Mesendoderm (in vitro differentiated cells): ENCODE data around the gene ARF3.

ENCODE experiments used
- DNase-seq: peaks from one replicate; pipeline ENCODE4 v3.0.0; 2013
- H2AK5ac ChIP-seq: 2 replicates; pipeline ENCODE4 v1.6.1; 2013; ENCODE audit warnings: low read length, inconsistent platforms
- H2BK120ac ChIP-seq: 2 replicates; pipeline ENCODE4 v1.6.1; 2013; ENCODE audit warnings: low read depth, mild to moderate bottlenecking, low read length, moderate library complexity, mixed read lengths
- H2BK15ac ChIP-seq: replicated peaks from 2 replicates; pipeline ENCODE4 v1.6.1; 2013; ENCODE audit warnings: low read depth, mild to moderate bottlenecking, moderate library complexity
- H2BK5ac ChIP-seq: 2 replicates; pipeline ENCODE4 v1.6.1; 2013; ENCODE audit warnings: low read length, inconsistent platforms
- H3K18ac ChIP-seq: 2 replicates; pipeline ENCODE4 v1.6.1; 2013; ENCODE audit warnings: mild to moderate bottlenecking, low read length, mixed read lengths
- H3K23ac ChIP-seq: one replicate; pipeline ENCODE4 v1.6.1; 2013; ENCODE audit warnings: low read length
- H3K27ac ChIP-seq: 2 replicates; pipeline ENCODE4 v1.5.1; 2013; ENCODE audit warnings: low read depth, mild to moderate bottlenecking, inconsistent platforms, low read length, moderate library complexity
- H3K27me3 ChIP-seq: 2 replicates; pipeline ENCODE4 v1.6.1; 2013; ENCODE audit warnings: low read length, control low read depth, mild to moderate bottlenecking, inconsistent platforms; ENCODE audit not compliant: insufficient read depth, poor library complexity
- H3K36me3 ChIP-seq: 2 replicates; pipeline ENCODE4 v1.6.1; 2013; ENCODE audit warnings: low read length, inconsistent platforms; ENCODE audit not compliant: control insufficient read depth, insufficient read depth
- H3K4ac ChIP-seq: one replicate; pipeline ENCODE4 v1.6.1; 2013; ENCODE audit warnings: low read depth, mild to moderate bottlenecking, low read length, moderate library complexity
- H3K4me1 ChIP-seq: 2 replicates; pipeline ENCODE4 v1.6.1; 2013; ENCODE audit warnings: low read depth, low read length, inconsistent platforms; ENCODE audit not compliant: control insufficient read depth
- H3K4me2 ChIP-seq: 2 replicates; pipeline ENCODE4 v1.6.1; 2013; ENCODE audit warnings: low read length
- H3K4me3 ChIP-seq: 2 replicates; pipeline ENCODE4 v1.5.1; 2013; ENCODE audit warnings: mild to moderate bottlenecking, low read length
- H3K56ac ChIP-seq: one replicate; pipeline ENCODE4 v1.6.1; 2013; ENCODE audit warnings: low read length
- H3K79me1 ChIP-seq: 2 replicates; pipeline ENCODE4 v1.6.1; 2013; ENCODE audit warnings: low read length, inconsistent platforms
- H3K79me2 ChIP-seq: 2 replicates; pipeline ENCODE4 v1.6.1; 2013; ENCODE audit warnings: mild to moderate bottlenecking, low read length; ENCODE audit not compliant: control insufficient read depth, insufficient read depth
- H3K9ac ChIP-seq: 2 replicates; pipeline ENCODE4 v1.6.1; 2013; ENCODE audit warnings: low read length, inconsistent platforms
- H4K5ac ChIP-seq: one replicate; pipeline ENCODE4 v1.6.1; 2013; ENCODE audit warnings: low read length
- H4K8ac ChIP-seq: one replicate; pipeline ENCODE4 v1.6.1; 2013; ENCODE audit warnings: low read depth, mild to moderate bottlenecking, control low read depth, low read length, moderate library complexity
- WGBS: extraction: QIAGEN DNeasy Blood & Tissue Kit; methylation state at CpG from one replicate; pipeline ENCODE4 v1.1.7; 2013; ENCODE audit warnings: low lambda C conversion rate, missing lambda C conversion rate; ENCODE audit not compliant: insufficient coverage; ENCODE audit errors: extremely low coverage; 5-methylcytosine and 5-hydroxymethylcytosine counted together

ARF3 gene

DNA sequence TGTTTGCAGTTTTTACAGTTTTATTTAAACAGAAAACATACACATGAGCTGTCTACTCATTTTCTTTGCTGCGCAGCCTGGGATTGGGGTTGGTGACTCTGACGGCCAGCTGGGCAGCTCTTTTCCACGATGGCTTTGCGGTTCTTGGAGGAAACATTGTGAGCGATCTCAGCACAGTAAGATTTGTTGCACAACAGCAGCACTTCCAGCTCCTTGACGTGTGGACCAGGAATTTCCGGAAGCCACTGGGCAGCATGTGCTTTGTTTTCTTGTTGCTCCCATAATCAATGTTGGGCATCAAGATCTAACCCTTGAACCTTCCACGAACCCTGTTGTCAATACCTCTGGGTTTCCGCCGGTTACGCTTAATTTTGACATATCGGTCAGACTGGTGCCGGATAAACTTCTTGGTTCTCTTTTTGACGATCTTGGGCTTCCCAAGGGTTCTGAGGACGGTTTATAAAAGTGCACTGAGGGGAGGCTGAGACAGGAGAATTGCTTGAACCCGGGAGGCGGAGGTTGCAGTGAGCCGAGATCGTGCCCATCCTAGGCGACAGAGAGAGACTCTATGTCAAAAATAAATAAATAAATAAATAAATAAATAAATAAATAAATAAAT, 53.8 kb downstream of the ARF3 start:
- Histone ChIP-seq H2BK5ac (no peak overlapping the region), H4K8ac (no peak overlapping the region), H3K4me2 (no peak overlapping the region), H3K79me2 (no peaks in the 10 kb centered on the region), H3K23ac (no peak overlapping the region), H3K4ac (no peak overlapping the region), H3K18ac (no peak overlapping the region), H2BK120ac (no peak overlapping the region), H4K5ac (no peak overlapping the region), H2BK15ac (no peak overlapping the region), H3K4me3 (no peak overlapping the region), H3K9ac (no peak overlapping the region), H3K4me1 (no peaks in the 10 kb centered on the region), H3K56ac (no peak overlapping the region), H3K27ac (no peak overlapping the region), H3K27me3 (no peaks in the 10 kb centered on the region), H3K36me3 (no peaks in the 10 kb centered on the region), H2AK5ac (no peak overlapping the region), H3K79me1 (no peaks in the 10 kb centered on the region)
- no peak for DNase-seq
- WGBS, result no CpG with 5 or more reads among the region's 20 CpGs

GRCh38 chr12:48901278-48901677, 56.0 kb downstream of the ARF3 start:
- Histone ChIP-seq H3K27me3 (no peaks in the 10 kb centered on the region), H3K56ac (no peak overlapping the region), H2BK5ac (no peak overlapping the region), H3K18ac (no peak overlapping the region), H3K79me1 (no peaks in the 10 kb centered on the region), H3K36me3 (no peaks in the 10 kb centered on the region), H3K4ac (no peak overlapping the region), H2AK5ac (no peak overlapping the region), H2BK15ac (no peak overlapping the region), H3K23ac (no peak overlapping the region), H2BK120ac (no peak overlapping the region), H3K27ac (no peak overlapping the region), H4K8ac (no peak overlapping the region), H3K4me3 (no peak overlapping the region), H3K4me1 (no peaks in the 10 kb centered on the region), H3K4me2 (no peak overlapping the region), H4K5ac (no peak overlapping the region), H3K9ac (no peak overlapping the region), H3K79me2 (no peaks in the 10 kb centered on the region)
- no peak for DNase-seq
- WGBS, result no CpG with 5 or more reads among the region's 2 CpGs

DNA sequence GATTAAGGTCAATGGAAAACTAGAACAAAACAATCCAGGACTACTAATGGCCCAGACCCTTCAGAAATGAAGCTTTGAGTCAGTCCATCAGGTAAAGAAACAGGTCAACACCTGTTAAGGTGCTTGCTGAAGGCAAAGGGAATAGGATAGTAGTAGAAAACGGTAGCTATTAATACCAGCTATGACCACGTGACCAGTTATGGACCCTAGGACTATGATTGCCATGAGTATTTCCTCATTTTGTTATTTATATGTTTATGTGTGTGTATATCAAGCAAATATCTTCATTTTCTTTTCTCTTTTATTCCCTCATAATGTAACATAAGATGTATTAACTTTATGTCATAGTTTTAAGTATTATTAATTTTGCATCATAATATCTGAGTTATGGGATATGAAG, 57.6 kb downstream of the ARF3 start:
- DNase-seq, result no peak
- H3K56ac ChIP-seq, result no peak overlapping the region
- H3K27me3 ChIP-seq, result no peaks in the 10 kb centered on the region
- no peak overlapping the region for H3K18ac ChIP-seq
- no CpG with 5 or more reads among the region's 2 CpGs for WGBS
- no peak overlapping the region for H2BK120ac ChIP-seq
- no peak overlapping the region for H3K4me3 ChIP-seq
- H2BK5ac ChIP-seq, result no peak overlapping the region
- no peaks in the 10 kb centered on the region for H3K79me1 ChIP-seq
- H3K27ac ChIP-seq, result no peak overlapping the region
- H3K36me3 ChIP-seq, result no peaks in the 10 kb centered on the region
- no peak overlapping the region for H3K23ac ChIP-seq
- no peak overlapping the region for H2BK15ac ChIP-seq
- no peak overlapping the region for H2AK5ac ChIP-seq
- no peak overlapping the region for H3K4me2 ChIP-seq
- no peak overlapping the region for H3K9ac ChIP-seq
- no peak overlapping the region for H3K4ac ChIP-seq
- no peaks in the 10 kb centered on the region for H3K4me1 ChIP-seq
- H4K5ac ChIP-seq, result no peak overlapping the region
- H3K79me2 ChIP-seq, result no peaks in the 10 kb centered on the region
- no peak overlapping the region for H4K8ac ChIP-seq

DNA sequence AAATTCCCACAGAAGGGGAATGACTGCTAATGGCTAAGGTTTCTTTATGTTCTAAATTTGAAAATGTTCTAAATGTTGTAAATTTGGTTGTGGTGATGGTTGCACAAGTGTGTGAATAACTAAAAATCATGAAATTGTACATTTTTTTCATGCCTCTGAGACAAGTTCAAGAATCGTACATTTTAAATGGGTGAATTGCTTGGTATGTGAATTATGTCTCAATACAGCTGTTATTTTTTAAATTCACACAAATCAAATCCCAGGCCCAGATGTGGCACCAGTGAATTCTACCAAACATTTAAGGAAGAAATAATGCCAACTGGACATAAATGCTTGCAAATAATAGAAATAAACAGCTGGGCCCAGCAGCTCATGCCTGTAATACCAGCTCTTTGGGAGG, 63.0 kb downstream of the ARF3 start:
- no peak overlapping the region for H3K9ac ChIP-seq
- H4K5ac ChIP-seq, result no peak overlapping the region
- no peak overlapping the region for H3K4me2 ChIP-seq
- no peak overlapping the region for H4K8ac ChIP-seq
- H2BK5ac ChIP-seq, result no peak overlapping the region
- H2BK120ac ChIP-seq, result no peak overlapping the region
- WGBS, result no CpG with 5 or more reads among the region's 1 CpG
- H3K4me1 ChIP-seq, result no peaks in the 10 kb centered on the region
- no peak overlapping the region for H3K18ac ChIP-seq
- no peaks in the 10 kb centered on the region for H3K27me3 ChIP-seq
- no peaks in the 10 kb centered on the region for H3K79me1 ChIP-seq
- H3K27ac ChIP-seq, result no peak overlapping the region
- DNase-seq, result no peak
- H3K4ac ChIP-seq, result no peak overlapping the region
- no peaks in the 10 kb centered on the region for H3K36me3 ChIP-seq
- H2AK5ac ChIP-seq, result no peak overlapping the region
- H2BK15ac ChIP-seq, result no peak overlapping the region
- no peaks in the 10 kb centered on the region for H3K79me2 ChIP-seq
- H3K23ac ChIP-seq, result no peak overlapping the region
- no peak overlapping the region for H3K4me3 ChIP-seq
- no peak overlapping the region for H3K56ac ChIP-seq

DNA sequence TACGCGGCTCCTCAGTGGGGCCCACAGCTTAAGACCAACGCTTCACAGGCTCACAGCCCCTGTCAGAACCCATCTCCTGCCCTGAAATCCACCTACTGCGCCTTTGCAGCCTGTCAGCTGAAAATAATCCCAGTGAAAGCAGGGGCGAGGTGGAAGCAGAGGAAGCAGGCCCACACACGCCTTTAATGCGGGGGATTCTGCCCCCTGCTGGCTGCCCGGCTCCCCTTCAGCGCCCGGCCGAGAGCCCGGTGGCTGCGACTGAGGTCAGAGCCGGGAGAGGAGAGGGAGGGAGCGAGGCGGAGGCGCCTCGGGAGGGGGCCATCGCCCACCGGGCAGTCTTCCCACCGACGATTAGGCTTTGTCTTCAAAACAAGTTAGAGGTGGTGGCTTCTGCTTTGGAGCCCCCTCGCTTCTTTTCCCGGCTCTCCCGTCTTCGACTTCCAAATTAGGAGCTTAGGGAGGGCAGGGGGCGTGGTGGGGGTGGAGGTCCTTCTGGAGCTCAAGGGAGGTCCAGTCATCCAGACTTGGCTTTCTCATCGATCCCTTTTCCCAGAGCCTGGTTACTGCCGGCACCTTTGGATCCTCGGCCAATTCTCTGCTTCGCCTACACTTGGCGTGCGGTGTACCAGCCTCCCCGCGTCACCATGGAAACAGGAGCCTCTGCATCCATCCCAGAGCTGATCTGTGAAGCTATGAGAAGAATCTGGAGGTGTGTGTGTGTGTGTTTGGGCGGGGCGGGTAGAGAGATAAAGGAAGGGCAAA, 66.4 kb downstream of the ARF3 start:
- Histone ChIP-seq H3K9ac (peak overlapping the region; percentile 48), H3K27me3 (no peaks in the 10 kb centered on the region), H3K18ac (no peak overlapping the region), H3K56ac (peak overlapping the region; percentile 70), H3K4ac (no peak overlapping the region), H3K79me1 (no peaks in the 10 kb centered on the region), H3K4me1 (no peaks in the 10 kb centered on the region), H2BK5ac (no peak overlapping the region), H4K5ac (no peak overlapping the region), H3K36me3 (no peaks in the 10 kb centered on the region), H2BK120ac (no peak overlapping the region), H3K27ac (no peak overlapping the region), H2AK5ac (no peak overlapping the region), H4K8ac (no peak overlapping the region), H3K79me2 (no peaks in the 10 kb centered on the region), H3K23ac (no peak overlapping the region), H3K4me3 (peak overlapping the region; percentile 40), H3K4me2 (peak overlapping the region; percentile 73), H2BK15ac (no peak overlapping the region)
- DNase-seq, result peak; percentile 90
- no CpG with 5 or more reads among the region's 37 CpGs for WGBS
